G401 (cell line): ENCODE measurements around the gene RLBP1. TPM values are rescaled to one million over a fixed set of nuclear protein-coding genes. Genes with fewer than 3 reads are reported as not detected.
A peak's percentile ranks its signal among the peaks of the same experiment; 100 is the strongest.

Source experiments
- DNase-seq: peaks from one replicate; pipeline ENCODE4 v3.0.0-alpha.2; 2015; ENCODE audit warnings: low spot score
- in situ Hi-C: cut with HindIII; loops from 2 replicates; pipeline ENCODE4 v1.10.0; 2016; ENCODE audit warnings: low sequenced_read_pairs, mixed read lengths
- total RNA-seq: library from RNA; depleted of rRNA; stranded (reverse); fragments of >200 nt; shearing (Covaris generic); gene quantifications from 2 replicates; pipeline ENCODE4 v1.2.3, GENCODE V29; 2014

The RLBP1 gene
- total RNA-seq, 1 experiment from 2014 or later, result 0.95 TPM

DNA sequence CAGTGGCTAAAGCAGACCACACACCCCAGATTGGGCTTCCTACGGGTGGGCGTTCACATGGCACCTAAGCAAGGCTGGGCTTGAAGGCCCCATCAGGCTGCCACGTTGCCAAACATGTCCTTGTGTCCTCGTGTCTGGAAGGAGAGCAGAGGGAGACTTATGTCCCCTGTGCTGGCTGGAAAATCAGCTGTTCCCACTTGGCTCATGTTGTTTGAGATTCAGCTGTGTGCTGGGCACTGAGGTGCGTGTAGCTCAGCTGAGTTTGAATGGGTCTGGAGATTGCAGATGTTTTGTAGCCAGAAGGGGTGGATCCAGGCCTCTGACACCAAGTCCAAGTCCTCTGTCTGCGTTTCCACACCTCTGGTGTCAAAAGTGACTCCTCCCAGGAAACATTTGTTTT, 34.6 kb downstream of the RLBP1 start:
- in situ Hi-C loops, result no loop called here
- DNase-seq, result no peak

DNA sequence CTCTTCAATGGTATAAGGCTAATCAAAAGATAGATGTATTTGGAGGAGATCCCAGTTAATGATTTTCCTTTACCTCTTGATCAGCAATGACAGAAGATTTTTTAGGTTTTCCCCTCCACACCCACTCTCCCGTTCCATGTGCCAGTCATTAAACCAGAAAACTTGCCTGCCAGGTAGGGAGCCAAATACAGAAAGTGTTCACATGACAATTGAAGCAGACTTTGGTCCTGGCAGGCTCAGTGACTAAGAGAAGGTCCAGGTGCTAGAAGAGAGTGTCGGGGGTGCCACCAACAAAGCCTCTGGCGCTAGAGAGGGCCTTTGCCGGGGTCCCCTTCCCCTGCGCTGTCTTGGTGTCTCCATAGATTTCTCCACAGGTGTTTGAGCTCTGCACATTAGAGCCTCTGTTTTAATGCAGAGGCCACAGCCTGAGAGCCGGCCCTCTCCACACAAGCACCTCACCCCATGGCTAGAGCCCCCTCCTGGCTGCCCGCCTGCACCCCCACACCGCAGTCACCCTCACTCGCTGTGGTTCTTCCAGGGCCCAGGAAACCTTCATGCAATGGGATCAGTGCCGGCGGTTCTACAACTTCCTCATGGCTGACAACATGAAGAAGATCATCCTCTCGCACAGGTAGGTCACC, 36.4 kb downstream of the RLBP1 start:
- in situ Hi-C loops, result no loop called here
- no peak for DNase-seq

DNA sequence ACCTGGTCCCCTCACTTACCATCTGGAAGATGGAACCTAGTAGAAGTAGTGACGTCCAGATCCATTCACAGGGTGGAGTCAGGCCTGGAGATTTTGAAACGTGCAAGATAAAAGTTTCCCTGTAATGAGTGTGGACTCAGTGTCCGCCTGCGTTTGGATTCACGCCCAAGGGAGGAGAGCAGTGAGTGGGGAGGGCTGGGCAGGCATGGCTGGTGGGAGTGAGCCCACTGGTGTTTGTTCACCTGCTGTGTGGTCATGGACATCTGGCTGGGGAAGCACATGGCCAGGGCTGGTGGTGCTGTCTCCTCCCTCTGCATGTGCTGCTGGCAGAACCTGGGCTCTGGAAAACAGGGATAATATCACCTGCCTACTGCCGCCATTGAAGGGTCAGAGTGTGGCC, 37.0 kb downstream of the RLBP1 start:
- in situ Hi-C loops, result no loop called here

DNA sequence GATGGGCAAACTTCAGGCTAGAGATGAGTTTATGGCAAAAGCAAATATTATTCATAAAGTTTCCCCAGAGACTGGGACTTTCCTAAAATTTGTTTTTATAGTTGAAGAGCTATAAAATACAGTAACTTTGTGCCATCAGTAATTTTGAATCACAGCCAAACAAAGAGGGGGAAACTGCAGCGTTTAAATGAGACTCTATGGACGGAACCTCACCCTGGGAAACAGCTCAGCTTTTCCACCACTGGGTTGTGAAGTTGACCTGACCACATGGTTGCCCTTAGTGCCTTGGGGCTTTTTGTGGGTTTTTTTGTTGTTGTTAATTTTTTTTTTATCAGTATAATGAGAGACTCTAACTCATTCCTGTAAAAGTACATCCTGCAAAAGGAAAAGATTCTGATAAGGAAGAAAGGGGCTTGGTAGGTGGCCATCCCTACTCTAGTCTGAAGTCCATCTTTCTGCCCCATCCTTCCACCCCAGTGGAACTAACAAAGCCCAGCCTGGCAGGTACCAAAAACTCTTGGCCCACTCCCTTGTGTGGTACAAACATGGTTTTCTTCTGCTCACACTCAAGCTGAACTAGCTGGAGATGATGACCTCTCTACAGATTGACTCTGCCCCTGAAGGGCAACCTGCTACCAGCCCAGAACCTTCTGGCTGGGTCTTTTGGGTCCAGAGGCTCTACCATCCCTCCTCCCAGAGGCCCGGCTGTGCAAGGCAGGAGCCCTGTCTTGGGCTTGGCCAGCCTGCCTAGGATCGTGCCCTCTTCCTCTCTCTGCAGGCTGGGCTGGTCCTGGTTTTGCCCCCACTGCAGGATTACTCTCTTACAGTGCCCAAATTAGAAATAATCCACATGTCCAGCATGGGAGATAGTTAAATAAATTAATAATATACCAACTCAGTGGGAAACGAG, 41.2 kb downstream of the RLBP1 start:
- no peak for DNase-seq
- in situ Hi-C loops, result no loop called here

More for the DNA sequence above, 37.0 kb downstream of the RLBP1 start:
- no peak for DNase-seq

DNA sequence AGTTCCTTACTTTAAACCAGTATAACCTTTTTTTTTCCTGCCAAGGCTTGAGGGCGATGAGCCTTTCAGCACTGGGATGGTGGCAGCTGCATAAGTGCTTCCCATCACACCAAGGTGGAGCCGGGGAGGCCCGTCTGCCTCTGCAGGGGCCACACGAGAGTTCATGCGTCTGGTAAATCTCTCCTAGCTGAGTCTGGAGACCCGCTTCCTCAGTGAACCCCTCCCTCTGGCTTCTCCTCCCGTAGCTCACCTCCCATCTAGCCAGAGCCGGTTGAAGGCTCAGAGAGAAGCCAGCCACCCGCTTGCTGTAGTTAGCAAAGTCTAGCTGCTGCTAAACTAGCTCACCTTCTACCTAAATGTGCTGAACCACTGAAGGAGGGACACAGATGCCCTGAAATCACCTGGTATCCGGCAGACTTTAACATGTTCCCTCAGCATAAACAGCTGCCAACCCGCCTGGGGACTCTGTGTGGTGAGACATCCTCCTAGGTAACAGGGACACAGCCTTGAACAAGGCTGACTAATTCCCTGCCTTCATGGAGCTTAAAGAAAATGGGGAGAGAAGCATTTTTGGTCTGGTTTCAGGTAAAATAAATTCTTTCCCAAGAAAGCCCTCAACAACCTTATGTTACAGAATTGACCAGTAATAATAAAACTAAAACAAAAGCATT, 42.9 kb downstream of the RLBP1 start:
- DNase-seq, result no peak
- in situ Hi-C loops, result no loop called here

DNA sequence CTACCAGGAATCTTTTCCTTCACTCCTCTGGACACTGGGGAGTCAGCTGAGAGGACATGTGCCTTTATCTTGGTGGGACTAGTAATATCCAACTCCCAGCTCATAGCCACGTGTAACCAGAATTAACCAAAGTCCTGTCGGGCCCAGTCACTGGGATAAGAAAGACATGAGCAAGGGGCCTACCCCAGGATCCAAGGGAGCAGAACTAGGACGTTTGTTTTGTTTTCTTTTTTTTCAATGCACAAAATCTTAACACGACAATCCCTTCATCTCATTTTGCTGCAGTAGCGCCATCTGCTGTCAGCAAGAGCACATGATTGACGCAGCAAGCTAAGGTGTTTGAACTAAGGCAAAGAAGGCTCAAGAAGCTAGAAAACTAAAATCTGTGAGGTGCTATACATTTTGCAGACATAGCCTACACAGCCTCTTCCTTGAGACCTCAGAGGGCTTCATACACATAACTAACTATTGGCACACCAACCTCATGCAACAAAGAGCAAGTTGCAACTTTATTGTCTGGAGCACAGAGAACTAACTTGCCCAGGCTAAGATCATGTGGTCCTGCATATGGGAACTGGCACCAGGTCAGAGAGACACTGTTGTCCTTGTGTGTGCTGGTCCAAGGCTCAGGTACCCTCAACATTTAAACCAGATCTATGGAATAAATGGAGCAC, 43.6 kb downstream of the RLBP1 start:
- peak; percentile 86 for DNase-seq
- in situ Hi-C loops, result no loop called here

DNA sequence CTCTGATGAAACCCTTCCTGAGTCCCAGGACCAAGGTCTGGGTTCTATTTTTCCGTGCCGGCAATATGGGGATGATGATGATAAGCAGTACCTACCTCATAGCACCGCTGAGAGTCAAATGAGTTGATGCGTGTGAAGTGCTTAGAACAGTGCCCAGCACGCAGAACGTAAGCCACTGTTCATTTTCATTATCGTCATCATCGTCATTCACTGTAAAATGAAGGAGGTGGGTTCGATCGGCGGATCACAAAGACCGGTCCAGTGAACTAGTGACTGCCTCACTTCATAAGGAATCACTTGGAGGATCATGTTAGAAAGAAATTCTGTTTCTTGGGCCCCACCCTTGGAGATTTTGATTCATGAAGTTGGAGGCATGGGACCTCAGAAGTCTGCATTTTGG, 44.3 kb downstream of the RLBP1 start:
- in situ Hi-C loops, result no loop called here
- no peak for DNase-seq

DNA sequence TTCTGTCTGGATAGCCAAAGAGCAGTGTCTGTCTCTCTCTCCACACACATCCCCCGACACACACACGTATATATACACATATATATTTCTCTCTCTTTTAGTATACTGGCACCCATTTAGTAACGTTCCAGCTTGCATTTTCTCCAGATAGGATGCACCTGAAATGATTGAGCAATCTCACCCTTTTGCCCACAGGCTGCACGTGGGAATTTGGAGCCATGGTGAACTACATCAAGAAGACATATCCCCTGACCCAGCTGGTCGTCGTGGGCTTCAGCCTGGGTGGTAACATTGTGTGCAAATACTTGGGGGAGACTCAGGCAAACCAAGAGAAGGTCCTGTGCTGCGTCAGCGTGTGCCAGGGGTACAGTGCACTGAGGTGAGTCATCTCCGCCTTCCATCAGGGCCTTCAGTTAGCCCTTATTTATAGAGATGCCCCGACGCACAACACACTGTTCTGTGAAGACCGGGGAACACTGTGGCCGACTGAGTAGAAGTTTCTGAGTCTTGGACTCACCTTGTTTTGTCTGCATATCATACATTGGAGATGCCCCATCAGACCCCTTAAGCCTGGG, 45.7 kb downstream of the RLBP1 start:
- no peak for DNase-seq
- in situ Hi-C loops, result no loop called here

DNA sequence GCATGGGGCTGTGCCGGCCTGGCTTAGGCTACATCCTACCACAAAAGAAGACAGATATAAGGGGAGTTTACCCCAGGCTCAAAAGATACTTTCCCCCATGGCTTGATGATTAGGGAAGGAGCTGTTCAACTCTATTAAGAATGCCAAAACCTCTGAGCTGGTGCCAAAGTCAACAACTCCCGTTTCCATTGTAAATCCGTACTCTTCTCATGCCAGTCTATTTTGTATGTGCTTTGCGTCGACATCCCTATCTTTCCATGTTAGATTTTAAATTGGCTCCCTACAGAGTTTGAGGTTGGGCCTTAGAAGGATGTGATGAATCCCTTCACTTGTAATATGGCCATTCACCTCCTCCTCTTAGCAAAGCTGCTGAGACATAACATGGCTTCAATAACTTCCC, 46.9 kb downstream of the RLBP1 start:
- no peak for DNase-seq
- in situ Hi-C loops, result no loop called here

DNA sequence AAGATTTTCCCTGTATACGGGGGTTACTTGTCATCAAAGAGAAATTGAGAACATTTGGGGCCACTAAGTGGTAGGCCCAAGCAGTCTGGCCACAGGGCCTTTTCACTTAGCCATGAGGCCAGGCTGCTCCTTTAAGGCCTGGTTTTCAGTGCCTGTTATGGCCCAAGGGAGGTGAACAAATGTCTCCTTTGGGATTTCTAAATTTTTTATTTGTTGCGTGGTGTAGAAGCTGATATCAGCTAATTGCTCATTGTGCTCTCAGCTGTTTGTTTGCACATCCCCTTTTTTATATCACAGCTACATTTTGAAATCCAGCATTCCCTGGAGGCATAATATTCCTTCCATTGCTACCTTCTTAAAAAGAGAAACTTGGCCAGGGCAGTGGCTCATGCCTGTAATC, 48.5 kb downstream of the RLBP1 start:
- in situ Hi-C loops, result no loop called here
- DNase-seq, result no peak

DNA sequence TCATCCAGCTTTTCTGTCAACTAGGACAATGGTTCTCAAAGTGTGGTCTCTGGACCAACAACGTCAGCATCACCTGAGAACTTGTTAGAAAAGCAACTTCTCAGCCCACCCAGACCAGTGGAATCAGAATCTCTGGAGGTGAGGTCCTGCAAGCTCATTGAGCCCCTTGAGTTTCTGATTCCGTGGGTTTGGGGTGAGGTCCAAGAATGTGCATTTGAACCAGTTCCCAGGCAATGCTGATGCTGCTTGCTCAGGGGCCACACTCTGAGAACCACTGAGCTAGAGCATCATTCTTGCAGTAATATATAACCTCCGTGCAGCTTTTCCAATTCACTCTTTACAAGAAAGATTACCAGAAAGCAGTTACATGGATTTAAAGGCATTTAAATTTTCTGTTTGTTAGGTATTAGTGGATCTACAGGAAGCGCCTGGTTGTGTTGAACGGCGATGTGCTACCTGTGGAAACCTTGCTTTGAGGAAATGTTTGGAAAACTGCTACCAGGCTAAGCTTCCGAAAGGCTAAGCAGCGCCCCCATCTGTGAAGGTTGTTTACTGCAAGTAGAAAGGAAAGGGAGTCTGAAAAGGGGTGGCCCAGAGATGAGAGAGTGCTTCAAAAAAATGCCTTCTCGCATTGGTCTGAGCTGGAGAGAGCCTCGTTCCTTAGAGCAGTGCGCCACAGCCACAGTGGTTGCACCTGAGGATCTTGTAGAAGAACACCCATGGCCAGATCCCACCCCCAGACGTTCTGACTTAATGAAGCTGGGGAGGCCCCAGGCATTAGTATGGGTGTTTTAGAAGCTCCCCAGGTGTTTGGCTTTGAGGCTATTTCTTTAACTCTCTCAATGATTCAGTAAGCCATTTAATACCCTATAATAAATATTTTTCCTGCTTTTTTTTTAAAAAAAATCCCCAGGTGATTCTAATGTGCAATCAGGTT, 50.0 kb downstream of the RLBP1 start:
- DNase-seq, result peak; percentile 66
- in situ Hi-C loops, result no loop called here

DNA sequence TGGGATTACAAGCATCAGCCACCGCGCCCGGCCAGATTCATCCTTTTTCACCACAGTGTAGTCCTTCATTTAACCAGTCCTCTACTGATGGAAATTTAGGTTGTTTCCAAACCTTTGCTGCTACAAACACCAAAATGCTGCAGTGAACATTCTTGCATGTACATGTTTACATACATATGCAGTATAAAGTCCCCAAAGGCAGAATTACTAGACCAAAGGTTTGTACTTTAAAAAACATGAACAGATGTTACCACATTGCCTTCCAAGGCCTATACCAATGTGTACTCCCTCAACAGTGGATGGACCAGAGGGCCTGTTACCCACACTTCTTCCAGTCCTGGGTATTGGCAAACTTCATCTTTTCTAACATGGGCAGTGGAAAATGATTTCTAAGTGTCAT, 51.0 kb downstream of the RLBP1 start:
- in situ Hi-C loops, result no loop called here
- no peak for DNase-seq

DNA sequence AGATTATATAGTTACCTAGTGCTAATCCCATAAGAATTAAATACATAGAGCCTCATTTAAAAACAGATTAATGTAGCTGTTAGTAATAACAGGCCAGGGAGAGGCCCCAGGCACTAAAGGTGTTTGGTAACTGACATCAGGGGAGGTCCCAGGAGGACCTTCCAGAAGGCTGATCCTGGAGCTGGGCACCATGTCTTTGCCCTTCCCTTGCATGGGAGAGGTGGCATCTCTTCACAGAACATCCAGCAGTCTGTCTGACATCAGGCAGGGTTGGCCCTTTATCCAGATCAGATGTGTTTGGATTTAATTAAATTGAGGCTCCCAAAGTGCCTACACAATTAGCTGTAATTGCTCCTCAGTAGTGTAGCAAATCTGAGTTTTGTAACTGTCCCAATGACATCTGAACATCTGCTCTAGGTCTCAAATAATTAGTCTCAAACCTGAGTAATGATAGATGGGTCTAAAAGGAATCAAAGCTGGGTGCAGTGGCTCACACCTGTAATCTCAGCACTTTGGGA, 53.0 kb downstream of the RLBP1 start:
- in situ Hi-C loops, result no loop called here
- DNase-seq, result no peak

DNA sequence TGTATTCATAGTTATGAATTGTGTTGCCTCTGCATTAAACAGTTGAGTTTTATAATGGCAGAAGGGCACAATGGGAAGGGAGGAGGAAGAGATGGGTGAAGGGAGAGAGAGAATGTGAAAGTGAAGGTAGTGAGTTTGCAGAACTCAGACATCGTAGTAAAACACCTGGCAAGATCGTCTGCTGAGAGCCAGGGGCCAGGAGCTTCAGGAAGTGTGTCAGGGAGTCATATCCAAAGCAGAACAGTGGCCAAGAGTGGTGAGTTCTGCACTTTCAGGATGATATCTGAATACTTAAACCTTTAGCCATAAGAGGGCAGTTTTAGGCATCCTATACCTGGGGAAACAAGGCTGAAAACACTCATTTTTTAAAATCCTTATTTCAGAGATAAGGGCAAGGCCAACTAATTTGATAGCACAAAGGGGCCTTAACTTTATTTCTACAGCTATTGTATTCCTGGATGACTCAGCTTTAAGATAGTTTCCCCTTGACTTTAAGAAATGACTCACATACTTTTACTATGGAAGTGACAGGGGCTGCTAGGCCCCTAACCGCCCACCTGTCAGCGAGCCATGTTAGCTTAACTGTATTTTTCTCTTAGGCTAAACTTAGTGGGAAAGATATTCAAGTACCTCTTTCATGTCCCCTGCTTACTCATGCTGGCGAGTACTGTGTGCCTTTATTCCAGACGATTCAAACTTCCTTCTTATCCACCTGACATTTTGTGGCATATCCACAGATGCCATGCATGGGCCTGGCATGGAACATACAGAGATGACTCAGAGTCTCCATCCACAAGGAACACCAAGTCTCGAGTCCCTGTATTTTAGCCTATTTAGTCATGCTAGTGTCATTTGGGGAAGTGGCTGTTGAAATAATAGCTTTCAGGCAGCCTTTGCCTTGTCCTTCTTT, 53.9 kb downstream of the RLBP1 start:
- in situ Hi-C loops, result no loop called here
- no peak for DNase-seq

DNA sequence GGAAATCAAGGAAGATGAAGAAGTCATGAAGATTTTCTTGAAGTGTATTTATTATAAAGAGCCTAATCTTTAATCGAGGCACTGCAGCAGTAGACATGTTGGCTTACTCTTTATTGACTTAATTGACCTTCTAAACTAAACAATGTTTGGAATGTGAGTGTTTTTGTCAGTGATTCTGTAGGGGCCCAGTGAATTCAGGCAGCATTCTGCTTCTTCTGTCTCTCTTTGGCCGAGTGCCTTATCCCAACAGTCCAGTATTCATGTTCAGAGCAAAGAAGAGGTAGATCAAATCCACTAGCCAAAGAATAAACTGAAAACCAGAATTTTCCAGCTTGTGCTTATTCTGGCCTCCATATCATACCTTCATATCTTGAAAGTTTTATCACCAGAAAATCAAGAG, 55.7 kb downstream of the RLBP1 start:
- in situ Hi-C loops, result no loop called here
- no peak for DNase-seq

DNA sequence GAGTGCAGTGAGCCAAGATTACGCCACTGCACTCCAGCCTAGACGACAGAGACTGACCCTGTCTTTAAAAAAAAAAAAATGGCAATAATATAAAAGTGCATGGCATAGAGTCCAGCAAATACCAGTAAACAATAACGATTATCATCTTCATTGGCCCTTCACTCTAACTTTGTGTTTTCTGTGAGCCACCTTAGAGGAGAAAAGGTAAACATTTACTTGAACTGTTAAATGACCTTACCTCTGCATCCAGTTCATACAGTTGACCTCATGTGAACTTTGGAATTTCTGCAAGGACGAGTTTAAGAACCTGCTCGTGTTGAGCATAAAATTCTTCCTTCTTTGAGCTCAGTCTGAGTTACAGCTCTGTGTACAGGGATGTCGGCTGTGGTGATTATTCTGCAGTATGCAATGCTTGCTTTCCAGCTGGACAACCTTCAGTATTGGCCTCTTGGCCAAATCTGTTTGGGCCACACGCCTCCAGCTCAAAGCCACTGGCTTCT, 56.6 kb downstream of the RLBP1 start:
- in situ Hi-C loops, result no loop called here

More for the DNA sequence above, 56.6 kb downstream of the RLBP1 start:
- DNase-seq, result peak; percentile 78
